ENCODE data around the gene TMEM214.

TMEM214 gene

GRCh38 chr2:27058210-27058609 lies 25.4 kb downstream of the TMEM214 start:
- ChIA-PET CTCF (interaction anchor here (1.7 kb wide), 1 partner anchor 23 kb away, joined by 5 read pairs; no protein-coding TSS in a partner anchor), POLR2A (interaction anchor here (1.1 to 1.3 kb wide), 2 partner anchors 11 to 23 kb away, joined by 3 to 6 read pairs; no protein-coding TSS in a partner anchor)
- no peak for DNase-seq (ENCODE audit: extremely low spot score)
- no peak for TF ChIP-seq ELF4 (IDR thresholded peaks at IDR 0.05)
- TF ChIP-seq FOXA1 (IDR thresholded peaks at IDR 0.05), result no peak
- no peak for TF ChIP-seq ARNT (IDR thresholded peaks at IDR 0.05)
- no peak for TF ChIP-seq FOXK2 (IDR thresholded peaks at IDR 0.05)
- TF ChIP-seq LEF1 (IDR thresholded peaks at IDR 0.05; ENCODE audit: borderline replicate concordance), result no peak
- TF ChIP-seq L3MBTL2 (conservative IDR thresholded peaks at IDR 0.05), result no peak
- no peak for TF ChIP-seq PKNOX1 (IDR thresholded peaks at IDR 0.05)
- no peak for TF ChIP-seq SP1 (IDR thresholded peaks at IDR 0.05)
- TF ChIP-seq FOXM1 (IDR thresholded peaks at IDR 0.05; ENCODE audit: borderline replicate concordance), result no peak
- no peak for TF ChIP-seq HDGF (IDR thresholded peaks at IDR 0.05; ENCODE audit: borderline replicate concordance)
- no peak for TF ChIP-seq BHLHE40 (IDR thresholded peaks at IDR 0.05; ENCODE audit: borderline replicate concordance)
- no peak for TF ChIP-seq CTBP1 (IDR thresholded peaks at IDR 0.05; ENCODE audit: borderline replicate concordance)
- no peak for TF ChIP-seq TARDBP (IDR thresholded peaks at IDR 0.05)
- no peak for TF ChIP-seq SUZ12 (IDR thresholded peaks at IDR 0.05)

- ChIA-PET CTCF (interaction anchor here (1.7 kb wide), 1 partner anchor 22 kb away, joined by 5 read pairs; no protein-coding TSS in a partner anchor), POLR2A (interaction anchor here (0.8 to 2.2 kb wide), 5 partner anchors 8 to 33 kb away, joined by 3 to 17 read pairs (median 6); partner anchors contain the start of genes AGBL5 and OST4)
- no peak for DNase-seq (ENCODE audit: extremely low spot score)
- TF ChIP-seq LEF1 (IDR thresholded peaks at IDR 0.05; ENCODE audit: borderline replicate concordance) (no peak), ARNT (IDR thresholded peaks at IDR 0.05) (no peak), HDGF (IDR thresholded peaks at IDR 0.05; ENCODE audit: borderline replicate concordance) (no peak), FOXM1 (IDR thresholded peaks at IDR 0.05; ENCODE audit: borderline replicate concordance) (no peak), ZNF384 (IDR thresholded peaks at IDR 0.05) (no peak), TARDBP (IDR thresholded peaks at IDR 0.05) (no peak), BHLHE40 (IDR thresholded peaks at IDR 0.05; ENCODE audit: borderline replicate concordance) (no peak), PKNOX1 (IDR thresholded peaks at IDR 0.05) (no peak), ELF4 (IDR thresholded peaks at IDR 0.05) (no peak), NFRKB (IDR thresholded peaks at IDR 0.05) (no peak), SUZ12 (IDR thresholded peaks at IDR 0.05) (no peak), SP1 (IDR thresholded peaks at IDR 0.05) (no peak), FOXA1 (IDR thresholded peaks at IDR 0.05) (no peak), CTBP1 (IDR thresholded peaks at IDR 0.05; ENCODE audit: borderline replicate concordance) (no peak), FOXK2 (IDR thresholded peaks at IDR 0.05) (no peak), L3MBTL2 (conservative IDR thresholded peaks at IDR 0.05) (no peak)
Observed at GRCh38 chr2:27059141-27059820, 26.5 kb downstream of the TMEM214 start.

GRCh38 chr2:27060323-27060722 lies 27.6 kb downstream of the TMEM214 start:
- DNase-seq (ENCODE audit: extremely low spot score), result no peak
- CTCF ChIA-PET, result no interaction called here
- POLR2A ChIA-PET, result interaction anchor here (2.1 to 2.2 kb wide), 2 partner anchors 9 to 11 kb away, joined by 11 to 17 read pairs; partner anchors contain the start of genes AGBL5 and OST4
- no peak for TF ChIP-seq TARDBP (IDR thresholded peaks at IDR 0.05)
- TF ChIP-seq HDGF (IDR thresholded peaks at IDR 0.05; ENCODE audit: borderline replicate concordance), result no peak
- no peak for TF ChIP-seq LEF1 (IDR thresholded peaks at IDR 0.05; ENCODE audit: borderline replicate concordance)
- TF ChIP-seq CTBP1 (IDR thresholded peaks at IDR 0.05; ENCODE audit: borderline replicate concordance), result no peak
- no peak for TF ChIP-seq FOXA1 (IDR thresholded peaks at IDR 0.05)
- no peak for TF ChIP-seq FOXK2 (IDR thresholded peaks at IDR 0.05)
- no peak for TF ChIP-seq ELF4 (IDR thresholded peaks at IDR 0.05)
- no peak for TF ChIP-seq FOXM1 (IDR thresholded peaks at IDR 0.05; ENCODE audit: borderline replicate concordance)
- no peak for TF ChIP-seq BHLHE40 (IDR thresholded peaks at IDR 0.05; ENCODE audit: borderline replicate concordance)
- TF ChIP-seq SUZ12 (IDR thresholded peaks at IDR 0.05), result no peak

GRCh38 chr2:27065128-27065527 lies 32.4 kb downstream of the TMEM214 start:
- CTCF ChIA-PET, result interaction anchor here (1.4 kb wide), 1 partner anchor 22 kb away, joined by 5 read pairs; the partner anchor contains the start of gene KHK
- POLR2A ChIA-PET, result interaction anchor here (1.1 to 7.3 kb wide), 2 partner anchors 13 to 16 kb away, joined by 3 to 47 read pairs; partner anchors contain the start of gene AGBL5

GRCh38 chr2:27067385-27067784 lies 34.6 kb downstream of the TMEM214 start:
- ChIA-PET POLR2A (interaction anchor here (1.7 to 7.3 kb wide), 3 partner anchors 14 to 19 kb away, joined by 3 to 47 read pairs (median 5); partner anchors contain the start of genes AGBL5 and KHK), CTCF (interaction anchor here (0.7 kb wide), 1 partner anchor 88 kb away, joined by 6 read pairs; no protein-coding TSS in a partner anchor)
- no peak for TF ChIP-seq SUZ12 (IDR thresholded peaks at IDR 0.05)
- TF ChIP-seq ZNF384 (IDR thresholded peaks at IDR 0.05), result no peak
- TF ChIP-seq CTBP1 (IDR thresholded peaks at IDR 0.05; ENCODE audit: borderline replicate concordance), result no peak
- TF ChIP-seq TARDBP (IDR thresholded peaks at IDR 0.05), result no peak
- no peak for TF ChIP-seq HDGF (IDR thresholded peaks at IDR 0.05; ENCODE audit: borderline replicate concordance)
- no peak for DNase-seq (ENCODE audit: extremely low spot score)

More at GRCh38 chr2:27065128-27065527, 32.4 kb downstream of the TMEM214 start:
- TF ChIP-seq ELF4 (IDR thresholded peaks at IDR 0.05) (no peak), SUZ12 (IDR thresholded peaks at IDR 0.05) (no peak), FOXK2 (IDR thresholded peaks at IDR 0.05) (no peak)
- DNase-seq (ENCODE audit: extremely low spot score), result no peak

- TF ChIP-seq ZNF384 (IDR thresholded peaks at IDR 0.05), result no peak
- TF ChIP-seq PKNOX1 (IDR thresholded peaks at IDR 0.05), result no peak
- no peak for TF ChIP-seq ELF4 (IDR thresholded peaks at IDR 0.05)
- no peak for TF ChIP-seq HDGF (IDR thresholded peaks at IDR 0.05; ENCODE audit: borderline replicate concordance)
- TF ChIP-seq SP1 (IDR thresholded peaks at IDR 0.05), result no peak
- TF ChIP-seq BHLHE40 (IDR thresholded peaks at IDR 0.05; ENCODE audit: borderline replicate concordance), result no peak
- TF ChIP-seq FOXA1 (IDR thresholded peaks at IDR 0.05), result no peak
- no peak for TF ChIP-seq L3MBTL2 (conservative IDR thresholded peaks at IDR 0.05)
- no peak for TF ChIP-seq FOXM1 (IDR thresholded peaks at IDR 0.05; ENCODE audit: borderline replicate concordance)
- TF ChIP-seq FOXK2 (IDR thresholded peaks at IDR 0.05), result no peak
- TF ChIP-seq ARNT (IDR thresholded peaks at IDR 0.05), result no peak
- TF ChIP-seq LEF1 (IDR thresholded peaks at IDR 0.05; ENCODE audit: borderline replicate concordance), result no peak
- TF ChIP-seq TARDBP (IDR thresholded peaks at IDR 0.05), result no peak
- POLR2A ChIA-PET, result interaction anchor here (1.0 to 7.3 kb wide), 2 partner anchors 11 to 17 kb away, joined by 3 to 47 read pairs; partner anchors contain the start of gene AGBL5
- CTCF ChIA-PET, result no interaction called here
- no peak for DNase-seq (ENCODE audit: extremely low spot score)
Observed at GRCh38 chr2:27069436-27069835, 36.7 kb downstream of the TMEM214 start.
